HEK293 (cell line): ENCODE data around the gene PRM3.

Experiments
- CTCF ChIP-seq: fragments of 450-650 bp; formaldehyde crosslinking; IDR thresholded peaks from 2 replicates; pipeline ENCODE4 v1.5.1; 2016; ENCODE audit warnings: missing biosample characterization, missing genetic modification characterization
- MEIS1 ChIP-seq: sonication (generic); formaldehyde crosslinking; IDR thresholded peaks from 2 replicates; pipeline ENCODE4 v1.8.1; 2022; ENCODE audit warnings: missing genetic modification reagents, mild to moderate bottlenecking, borderline replicate concordance
- OSR2 ChIP-seq: fragments of 450-650 bp; formaldehyde crosslinking; IDR thresholded peaks from 2 replicates; pipeline ENCODE4 v1.5.1; 2016; ENCODE audit warnings: missing biosample characterization, missing genetic modification characterization
- REST ChIP-seq: fragments of 450-650 bp; formaldehyde crosslinking; IDR thresholded peaks from 2 replicates; pipeline ENCODE4 v1.5.1; 2016; ENCODE audit warnings: missing biosample characterization, missing genetic modification characterization
- YY1 ChIP-seq: fragments of 450-650 bp; formaldehyde crosslinking; IDR thresholded peaks from 2 replicates; pipeline ENCODE4 v1.5.1; 2018; ENCODE audit warnings: missing biosample characterization, missing genetic modification characterization
- ZFP69B ChIP-seq: fragments of 450-650 bp; formaldehyde crosslinking; IDR thresholded peaks from 2 replicates; pipeline ENCODE4 v1.5.1; 2016; ENCODE audit warnings: missing biosample characterization, missing genetic modification characterization
- ZNF10 ChIP-seq: fragments of 450-650 bp; formaldehyde crosslinking; IDR thresholded peaks from 2 replicates; pipeline ENCODE4 v1.5.1; 2017; ENCODE audit warnings: missing biosample characterization, missing genetic modification characterization
- ZNF214 ChIP-seq: fragments of 450-650 bp; formaldehyde crosslinking; IDR thresholded peaks from 2 replicates; pipeline ENCODE4 v1.5.1; 2017; ENCODE audit warnings: missing biosample characterization, mild to moderate bottlenecking, missing genetic modification characterization, borderline replicate concordance
- ZNF426 ChIP-seq: fragments of 450-650 bp; formaldehyde crosslinking; IDR thresholded peaks from 2 replicates; pipeline ENCODE4 v1.5.1; 2017; ENCODE audit warnings: missing biosample characterization, missing genetic modification characterization, mild to moderate bottlenecking, inconsistent platforms, moderate library complexity
- ZNF785 ChIP-seq: fragments of 450-650 bp; formaldehyde crosslinking; IDR thresholded peaks from 2 replicates; pipeline ENCODE4 v1.5.1; 2016; ENCODE audit warnings: missing biosample characterization, missing genetic modification characterization
- TF ChIP-seq, protein P1 (sequence below): fragments of 450-650 bp; formaldehyde crosslinking; IDR thresholded peaks from 2 replicates; pipeline ENCODE4 v1.5.1; 2016; ENCODE audit warnings: missing biosample characterization, missing genetic modification characterization
- TF ChIP-seq, protein P2 (sequence below): fragments of 450-650 bp; formaldehyde crosslinking; IDR thresholded peaks from 2 replicates; pipeline ENCODE4 v1.5.1; 2016; ENCODE audit warnings: missing biosample characterization, missing genetic modification characterization
- TF ChIP-seq, protein P3 (sequence below): fragments of 450-650 bp; formaldehyde crosslinking; IDR thresholded peaks from 2 replicates; pipeline ENCODE4 v1.5.1; 2016; ENCODE audit warnings: missing biosample characterization, missing genetic modification characterization, borderline replicate concordance

DNA sequence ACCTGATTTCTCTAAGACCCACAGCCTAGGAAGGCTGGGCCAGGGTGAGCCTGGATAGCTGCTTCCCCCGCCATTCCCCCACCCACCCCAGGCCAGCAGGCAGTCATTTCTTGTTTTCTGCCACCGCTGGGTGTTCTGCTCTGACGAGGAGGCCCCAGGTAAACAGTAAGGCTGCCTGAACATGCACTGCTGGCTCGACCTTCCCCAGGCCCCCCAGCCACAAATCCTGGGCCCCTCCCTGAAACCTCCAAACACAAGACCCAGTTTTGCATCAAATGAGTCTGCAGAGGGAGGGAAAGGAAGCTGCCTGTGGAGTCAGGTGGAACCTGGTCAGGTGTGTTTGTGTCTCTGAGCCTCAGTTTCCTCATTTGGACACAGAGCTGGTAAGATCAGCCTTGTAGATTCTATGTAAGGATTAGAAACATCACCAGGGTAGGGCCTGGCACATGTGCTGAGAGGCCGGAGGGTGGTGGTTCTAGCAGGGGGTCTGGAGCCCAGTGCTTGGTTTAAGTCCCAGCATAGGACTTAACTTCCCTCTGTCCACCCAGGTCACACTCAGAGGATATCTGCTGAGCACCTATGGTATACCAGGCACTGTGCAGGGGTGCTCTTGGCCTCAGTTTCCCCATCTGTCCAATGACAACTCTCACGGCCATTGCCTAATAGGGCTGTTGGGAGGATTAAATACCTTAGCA lies 26.6 kb upstream of the PRM3 start:
- TF ChIP-seq YY1 (tag by site-specific recombination), result no peak
- no peak for TF ChIP-seq REST (tag by site-specific recombination)
- no peak for TF ChIP-seq ZNF214 (tag by site-specific recombination)
- TF ChIP-seq OSR2 (tag by site-specific recombination), result no peak
- no peak for TF ChIP-seq MEIS1 (CRISPR knock-in tag)
- TF ChIP-seq CTCF (tag by site-specific recombination), result no peak
- TF ChIP-seq, protein P1, sequence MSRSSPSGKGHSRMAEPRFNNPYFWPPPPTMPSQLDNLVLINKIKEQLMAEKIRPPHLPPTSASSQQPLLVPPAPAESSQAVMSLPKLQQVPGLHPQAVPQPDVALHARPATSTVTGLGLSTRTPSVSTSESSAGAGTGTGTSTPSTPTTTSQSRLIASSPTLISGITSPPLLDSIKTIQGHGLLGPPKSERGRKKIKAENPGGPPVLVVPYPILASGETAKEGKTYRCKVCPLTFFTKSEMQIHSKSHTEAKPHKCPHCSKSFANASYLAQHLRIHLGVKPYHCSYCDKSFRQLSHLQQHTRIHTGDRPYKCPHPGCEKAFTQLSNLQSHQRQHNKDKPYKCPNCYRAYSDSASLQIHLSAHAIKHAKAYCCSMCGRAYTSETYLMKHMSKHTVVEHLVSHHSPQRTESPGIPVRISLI, result no peak
- TF ChIP-seq, protein P2, sequence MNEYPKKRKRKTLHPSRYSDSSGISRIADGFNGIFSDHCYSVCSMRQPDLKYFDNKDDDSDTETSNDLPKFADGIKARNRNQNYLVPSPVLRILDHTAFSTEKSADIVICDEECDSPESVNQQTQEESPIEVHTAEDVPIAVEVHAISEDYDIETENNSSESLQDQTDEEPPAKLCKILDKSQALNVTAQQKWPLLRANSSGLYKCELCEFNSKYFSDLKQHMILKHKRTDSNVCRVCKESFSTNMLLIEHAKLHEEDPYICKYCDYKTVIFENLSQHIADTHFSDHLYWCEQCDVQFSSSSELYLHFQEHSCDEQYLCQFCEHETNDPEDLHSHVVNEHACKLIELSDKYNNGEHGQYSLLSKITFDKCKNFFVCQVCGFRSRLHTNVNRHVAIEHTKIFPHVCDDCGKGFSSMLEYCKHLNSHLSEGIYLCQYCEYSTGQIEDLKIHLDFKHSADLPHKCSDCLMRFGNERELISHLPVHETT (tag by site-specific recombination), result no peak
- TF ChIP-seq ZNF426 (tag by site-specific recombination), result no peak
- TF ChIP-seq, protein P3, sequence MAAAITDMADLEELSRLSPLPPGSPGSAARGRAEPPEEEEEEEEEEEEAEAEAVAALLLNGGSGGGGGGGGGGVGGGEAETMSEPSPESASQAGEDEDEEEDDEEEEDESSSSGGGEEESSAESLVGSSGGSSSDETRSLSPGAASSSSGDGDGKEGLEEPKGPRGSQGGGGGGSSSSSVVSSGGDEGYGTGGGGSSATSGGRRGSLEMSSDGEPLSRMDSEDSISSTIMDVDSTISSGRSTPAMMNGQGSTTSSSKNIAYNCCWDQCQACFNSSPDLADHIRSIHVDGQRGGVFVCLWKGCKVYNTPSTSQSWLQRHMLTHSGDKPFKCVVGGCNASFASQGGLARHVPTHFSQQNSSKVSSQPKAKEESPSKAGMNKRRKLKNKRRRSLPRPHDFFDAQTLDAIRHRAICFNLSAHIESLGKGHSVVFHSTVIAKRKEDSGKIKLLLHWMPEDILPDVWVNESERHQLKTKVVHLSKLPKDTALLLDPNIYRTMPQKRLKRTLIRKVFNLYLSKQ (tag by site-specific recombination), result no peak
- TF ChIP-seq ZNF785, result no peak
- TF ChIP-seq ZNF10 (tag by site-specific recombination), result no peak
- no peak for TF ChIP-seq ZFP69B (tag by site-specific recombination)
